ENCODE measurements around the gene DCUN1D3.

DNA sequence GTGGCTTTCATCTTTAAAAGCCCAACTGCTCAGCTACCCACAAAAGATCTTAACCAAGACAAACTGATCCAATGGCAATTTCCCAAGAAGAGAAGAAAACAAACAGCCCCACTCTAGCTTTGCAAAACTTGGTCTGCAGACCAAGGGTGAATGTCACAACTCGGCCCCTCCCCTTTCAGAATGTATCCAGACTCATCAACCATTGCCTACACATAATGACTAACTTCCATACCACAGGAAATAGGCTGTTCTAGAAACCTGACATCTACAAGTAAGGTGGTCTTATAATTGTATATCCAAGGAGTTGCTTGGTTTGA is 16.0 kb downstream of the DCUN1D3 start:
- TF ChIP-seq, protein P1, sequence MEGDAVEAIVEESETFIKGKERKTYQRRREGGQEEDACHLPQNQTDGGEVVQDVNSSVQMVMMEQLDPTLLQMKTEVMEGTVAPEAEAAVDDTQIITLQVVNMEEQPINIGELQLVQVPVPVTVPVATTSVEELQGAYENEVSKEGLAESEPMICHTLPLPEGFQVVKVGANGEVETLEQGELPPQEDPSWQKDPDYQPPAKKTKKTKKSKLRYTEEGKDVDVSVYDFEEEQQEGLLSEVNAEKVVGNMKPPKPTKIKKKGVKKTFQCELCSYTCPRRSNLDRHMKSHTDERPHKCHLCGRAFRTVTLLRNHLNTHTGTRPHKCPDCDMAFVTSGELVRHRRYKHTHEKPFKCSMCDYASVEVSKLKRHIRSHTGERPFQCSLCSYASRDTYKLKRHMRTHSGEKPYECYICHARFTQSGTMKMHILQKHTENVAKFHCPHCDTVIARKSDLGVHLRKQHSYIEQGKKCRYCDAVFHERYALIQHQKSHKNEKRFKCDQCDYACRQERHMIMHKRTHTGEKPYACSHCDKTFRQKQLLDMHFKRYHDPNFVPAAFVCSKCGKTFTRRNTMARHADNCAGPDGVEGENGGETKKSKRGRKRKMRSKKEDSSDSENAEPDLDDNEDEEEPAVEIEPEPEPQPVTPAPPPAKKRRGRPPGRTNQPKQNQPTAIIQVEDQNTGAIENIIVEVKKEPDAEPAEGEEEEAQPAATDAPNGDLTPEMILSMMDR (conservative IDR thresholded peaks at IDR 0.05 in 1 of 2, IDR thresholded peaks at IDR 0.05 in 1 of 2; ENCODE audit: extremely low read depth in 1 of 2, insufficient read depth in 1 of 2, low read depth in 1 of 2, low read length in 2 of 2), result no peak
- no peak for TF ChIP-seq EZH2 (IDR thresholded peaks at IDR 0.05; ENCODE audit: borderline replicate concordance, low read length)

Data from mammary epithelial cell (primary cell).